ENCODE measurements around the gene CUEDC2.

- TF ChIP-seq POLR2A (IDR thresholded peaks at IDR 0.05; ENCODE audit: low read depth, low read length): no peak; the same call in none of the 2 replicates
- TF ChIP-seq TAF1 (IDR thresholded peaks at IDR 0.05; ENCODE audit: low read depth, low read length): 0 out of 2 replicates have a peak, but pooled peaks have one; percentile 0
- TF ChIP-seq POLR2AphosphoS5 (IDR thresholded peaks at IDR 0.05; ENCODE audit: low read depth, low read length): peak; percentile 72; the same call in 1 of the 2 replicates
- no peak for TF ChIP-seq PAX5 (IDR thresholded peaks at IDR 0.05; ENCODE audit: insufficient read depth, low read length, severe bottlenecking)
These were observed 26.7 kb downstream of the CUEDC2 start for GRCh38 chr10:102405632-102406031.
